Measurements from ENCODE around the gene SGPP1.

Gene SGPP1

GRCh38 chr14:63727231-63727735, 582 bp downstream of the SGPP1 start:
- Histone ChIP-seq H2BK5ac (ENCODE audit: low read length) (peak overlapping the region; percentile 2), H3K4me1 (ENCODE audit: control insufficient read depth in 2 of 2, insufficient read depth in 1 of 2, low read depth in 1 of 2, low read length in 2 of 2) (peaks cover 2 to 13% of the 10 kb centered on the region in 2 donors), H3K14ac (ENCODE audit: low read length) (peak overlapping the region; percentile 28), H2BK120ac (ENCODE audit: low read depth, low read length) (no peak overlapping the region), H3K18ac (ENCODE audit: low read length) (peak overlapping the region; percentile 91), H4K8ac (ENCODE audit: low read depth, low read length) (no peak overlapping the region), H3K36me3 (replicated peaks in 1 of 2; ENCODE audit: control insufficient read depth in 2 of 2, insufficient read depth in 2 of 2, low read length in 2 of 2) (no peaks in the 10 kb centered on the region), H2BK12ac (ENCODE audit: low read length) (no peak overlapping the region), H3K9me3 (replicated peaks in 1 of 2; ENCODE audit: control insufficient read depth in 2 of 2, insufficient read depth in 1 of 2, low read depth in 1 of 2, low read length in 2 of 2) (no peaks in the 10 kb centered on the region), H4K91ac (ENCODE audit: low read depth, low read length, poor library complexity) (no peak overlapping the region), H3K27me3 (ENCODE audit: control insufficient read depth in 3 of 3, insufficient read depth in 3 of 3, low read depth in 1 of 3, low read length in 3 of 3) (peaks cover 0 to 27% (median 14%) of the 10 kb centered on the region in 3 experiments), H3K4ac (ENCODE audit: low read length) (no peak overlapping the region), H2BK15ac (ENCODE audit: low read length) (no peak overlapping the region), H3K79me1 (ENCODE audit: low read depth, low read length) (no peaks in the 10 kb centered on the region), H3K23ac (ENCODE audit: low read depth, low read length, poor library complexity) (peak overlapping the region; percentile 32), H2AK5ac (ENCODE audit: low read depth, low read length) (no peak overlapping the region), H3K9ac (ENCODE audit: low read depth, low read length, poor library complexity) (peak overlapping the region; percentile 85), H3K4me3 (ENCODE audit: low read length in 2 of 2) (peak overlapping the region; percentile 72 to 87), H2AFZ (ENCODE audit: low read length) (peak overlapping the region; percentile 100), H3K27ac (replicated peaks; ENCODE audit: low read length) (no peak overlapping the region), H3K4me2 (ENCODE audit: insufficient read depth, low read length, poor library complexity, severe bottlenecking) (peak overlapping the region; percentile 77)
- DNase-seq (ENCODE audit: low spot score) = no peak
- WGBS, 2 donors (ENCODE audit: extremely low coverage in 2 of 2, insufficient read length in 2 of 2, insufficient replicate concordance in 1 of 2) = no CpG with 5 or more reads among the region's 45 CpGs

GRCh38 chr14:63726499-63726898, 1.4 kb downstream of the SGPP1 start:
- H3K27ac ChIP-seq (replicated peaks; ENCODE audit: low read length) = no peak overlapping the region

GRCh38 chr14:63725786-63726460, 1.9 kb downstream of the SGPP1 start:
- WGBS, 2 donors (ENCODE audit: extremely low coverage in 2 of 2, insufficient read length in 2 of 2, insufficient replicate concordance in 1 of 2) = no CpG with 5 or more reads among the region's 8 CpGs
- DNase-seq (ENCODE audit: low spot score) = no peak
- H3K9ac ChIP-seq (ENCODE audit: low read depth, low read length, poor library complexity) = no peak overlapping the region
- peak overlapping the region in 1 of 2 donors; percentile 72 for H3K4me3 ChIP-seq (ENCODE audit: low read length in 2 of 2)
- H2AFZ ChIP-seq (ENCODE audit: low read length) = no peak overlapping the region
- H3K27ac ChIP-seq (replicated peaks; ENCODE audit: low read length) = no peak overlapping the region
- no peak overlapping the region for H4K91ac ChIP-seq (ENCODE audit: low read depth, low read length, poor library complexity)
- H2BK12ac ChIP-seq (ENCODE audit: low read length) = no peak overlapping the region
- no peak overlapping the region for H2AK5ac ChIP-seq (ENCODE audit: low read depth, low read length)
- no peak overlapping the region for H3K23ac ChIP-seq (ENCODE audit: low read depth, low read length, poor library complexity)
- no peaks in the 10 kb centered on the region for H3K36me3 ChIP-seq (replicated peaks in 1 of 2; ENCODE audit: control insufficient read depth in 2 of 2, insufficient read depth in 2 of 2, low read length in 2 of 2)
- no peak overlapping the region for H3K4ac ChIP-seq (ENCODE audit: low read length)
- no peak overlapping the region for H3K4me2 ChIP-seq (ENCODE audit: insufficient read depth, low read length, poor library complexity, severe bottlenecking)
- no peak overlapping the region for H2BK120ac ChIP-seq (ENCODE audit: low read depth, low read length)
- H2BK15ac ChIP-seq (ENCODE audit: low read length) = no peak overlapping the region
- H4K8ac ChIP-seq (ENCODE audit: low read depth, low read length) = no peak overlapping the region
- no peak overlapping the region for H3K18ac ChIP-seq (ENCODE audit: low read length)
- no peak overlapping the region for H3K14ac ChIP-seq (ENCODE audit: low read length)
- peaks cover 2 to 13% of the 10 kb centered on the region in 2 donors for H3K4me1 ChIP-seq (ENCODE audit: control insufficient read depth in 2 of 2, insufficient read depth in 1 of 2, low read depth in 1 of 2, low read length in 2 of 2)
- H3K9me3 ChIP-seq (replicated peaks in 1 of 2; ENCODE audit: control insufficient read depth in 2 of 2, insufficient read depth in 1 of 2, low read depth in 1 of 2, low read length in 2 of 2) = no peaks in the 10 kb centered on the region
- no peak overlapping the region for H2BK5ac ChIP-seq (ENCODE audit: low read length)
- no peaks in the 10 kb centered on the region for H3K79me1 ChIP-seq (ENCODE audit: low read depth, low read length)
- H3K27me3 ChIP-seq (ENCODE audit: control insufficient read depth in 3 of 3, insufficient read depth in 3 of 3, low read depth in 1 of 3, low read length in 3 of 3) = peaks cover 0 to 21% (median 14%) of the 10 kb centered on the region in 3 experiments

More at GRCh38 chr14:63726499-63726898, 1.4 kb downstream of the SGPP1 start:
- Histone ChIP-seq H3K4ac (ENCODE audit: low read length) (no peak overlapping the region), H2BK120ac (ENCODE audit: low read depth, low read length) (no peak overlapping the region), H3K23ac (ENCODE audit: low read depth, low read length, poor library complexity) (no peak overlapping the region), H2AK5ac (ENCODE audit: low read depth, low read length) (no peak overlapping the region), H2AFZ (ENCODE audit: low read length) (no peak overlapping the region), H3K4me1 (ENCODE audit: control insufficient read depth in 2 of 2, insufficient read depth in 1 of 2, low read depth in 1 of 2, low read length in 2 of 2) (peaks cover 2 to 13% of the 10 kb centered on the region in 2 donors), H3K36me3 (replicated peaks in 1 of 2; ENCODE audit: control insufficient read depth in 2 of 2, insufficient read depth in 2 of 2, low read length in 2 of 2) (no peaks in the 10 kb centered on the region), H2BK12ac (ENCODE audit: low read length) (no peak overlapping the region), H3K4me2 (ENCODE audit: insufficient read depth, low read length, poor library complexity, severe bottlenecking) (peak overlapping the region; percentile 29), H3K14ac (ENCODE audit: low read length) (no peak overlapping the region), H3K27me3 (ENCODE audit: control insufficient read depth in 3 of 3, insufficient read depth in 3 of 3, low read depth in 1 of 3, low read length in 3 of 3) (peaks cover 0 to 23% (median 14%) of the 10 kb centered on the region in 3 experiments), H2BK5ac (ENCODE audit: low read length) (no peak overlapping the region), H3K9me3 (replicated peaks in 1 of 2; ENCODE audit: control insufficient read depth in 2 of 2, insufficient read depth in 1 of 2, low read depth in 1 of 2, low read length in 2 of 2) (no peaks in the 10 kb centered on the region), H3K18ac (ENCODE audit: low read length) (no peak overlapping the region), H3K79me1 (ENCODE audit: low read depth, low read length) (no peaks in the 10 kb centered on the region), H3K4me3 (ENCODE audit: low read length in 2 of 2) (peak overlapping the region in 1 of 2 donors; percentile 72), H4K8ac (ENCODE audit: low read depth, low read length) (no peak overlapping the region), H3K9ac (ENCODE audit: low read depth, low read length, poor library complexity) (no peak overlapping the region), H4K91ac (ENCODE audit: low read depth, low read length, poor library complexity) (no peak overlapping the region), H2BK15ac (ENCODE audit: low read length) (no peak overlapping the region)
- no CpG with 5 or more reads among the region's 5 CpGs for WGBS, 2 donors (ENCODE audit: extremely low coverage in 2 of 2, insufficient read length in 2 of 2, insufficient replicate concordance in 1 of 2)
- DNase-seq (ENCODE audit: low spot score) = no peak

- no peak overlapping the region for H2BK12ac ChIP-seq (ENCODE audit: low read length)
- no CpG with 5 or more reads among the region's 2 CpGs for WGBS, 2 donors (ENCODE audit: extremely low coverage in 2 of 2, insufficient read length in 2 of 2, insufficient replicate concordance in 1 of 2)
Measured at GRCh38 chr14:63717702-63718101, 10.2 kb downstream of the SGPP1 start.

More at GRCh38 chr14:63717702-63718101, 10.2 kb downstream of the SGPP1 start:
- Histone ChIP-seq H2AFZ (ENCODE audit: low read length) (no peak overlapping the region), H3K4ac (ENCODE audit: low read length) (no peak overlapping the region), H3K36me3 (replicated peaks in 1 of 2; ENCODE audit: control insufficient read depth in 2 of 2, insufficient read depth in 2 of 2, low read length in 2 of 2) (no peaks in the 10 kb centered on the region), H3K4me1 (ENCODE audit: control insufficient read depth in 2 of 2, insufficient read depth in 1 of 2, low read depth in 1 of 2, low read length in 2 of 2) (no peaks in the 10 kb centered on the region), H4K91ac (ENCODE audit: low read depth, low read length, poor library complexity) (no peak overlapping the region), H4K8ac (ENCODE audit: low read depth, low read length) (no peak overlapping the region), H2BK120ac (ENCODE audit: low read depth, low read length) (no peak overlapping the region), H2BK15ac (ENCODE audit: low read length) (no peak overlapping the region), H3K9me3 (replicated peaks in 1 of 2; ENCODE audit: control insufficient read depth in 2 of 2, insufficient read depth in 1 of 2, low read depth in 1 of 2, low read length in 2 of 2) (peaks cover 0 to 18% of the 10 kb centered on the region in 2 donors), H3K27ac (replicated peaks; ENCODE audit: low read length) (no peak overlapping the region), H3K79me1 (ENCODE audit: low read depth, low read length) (peaks cover 1% of the 10 kb centered on the region), H3K9ac (ENCODE audit: low read depth, low read length, poor library complexity) (no peak overlapping the region), H3K27me3 (ENCODE audit: control insufficient read depth in 3 of 3, insufficient read depth in 3 of 3, low read depth in 1 of 3, low read length in 3 of 3) (no peaks in the 10 kb centered on the region), H3K18ac (ENCODE audit: low read length) (no peak overlapping the region), H3K14ac (ENCODE audit: low read length) (no peak overlapping the region), H3K4me2 (ENCODE audit: insufficient read depth, low read length, poor library complexity, severe bottlenecking) (no peak overlapping the region), H2AK5ac (ENCODE audit: low read depth, low read length) (no peak overlapping the region), H3K23ac (ENCODE audit: low read depth, low read length, poor library complexity) (no peak overlapping the region), H2BK5ac (ENCODE audit: low read length) (no peak overlapping the region), H3K4me3 (ENCODE audit: low read length in 2 of 2) (no peak overlapping the region)
- no peak for DNase-seq (ENCODE audit: low spot score)

Measured in neuronal stem cell (in vitro differentiated cells).